Suprapubic skin (tissue), 4 donors: ENCODE data around the gene NKAIN1. TPM values are rescaled to one million over a fixed set of nuclear protein-coding genes. Genes with fewer than 3 reads are reported as not detected.

Experiments
- DNase-seq, 2 donors: peaks; one replicate each; pipeline ENCODE4 v3.0.0-alpha.2; 2019; ENCODE audit warnings: low spot score in 2 of 2
- H3K27ac ChIP-seq: fragments of 200-600 bp; sonication (generic); one replicate; pipeline ENCODE4 v1.5.1; 2019
- H3K27me3 ChIP-seq: fragments of 200-600 bp; sonication (generic); one replicate; pipeline ENCODE4 v1.5.1; 2019
- H3K36me3 ChIP-seq: fragments of 200-600 bp; sonication (generic); one replicate; pipeline ENCODE4 v1.5.1; 2019
- H3K4me1 ChIP-seq: fragments of 200-600 bp; sonication (generic); one replicate; pipeline ENCODE4 v1.5.1; 2019
- H3K4me3 ChIP-seq: fragments of 200-600 bp; sonication (generic); one replicate; pipeline ENCODE4 v1.5.1; 2019; ENCODE audit warnings: mild to moderate bottlenecking
- H3K9me3 ChIP-seq: fragments of 200-600 bp; sonication (generic); one replicate; pipeline ENCODE4 v1.5.1; 2019
- CTCF ChIP-seq, 2 donors: fragments of 200-600 bp in 1 of 2; fragments of 450-650 bp in 1 of 2; sonication (generic) in 1 of 2; IDR thresholded peaks; one replicate each; pipeline ENCODE4 v1.5.1; 2016 to 2019; ENCODE audit warnings: antibody characterized with exemption in 2 of 2, mild to moderate bottlenecking in 1 of 2, moderate library complexity in 1 of 2
- EP300 ChIP-seq: sonication (generic); formaldehyde crosslinking; IDR thresholded peaks from one replicate; pipeline ENCODE4 v1.6.1; 2017; ENCODE audit warnings: antibody characterized with exemption
- POLR2A ChIP-seq, 2 donors: fragments of 450-650 bp; IDR thresholded peaks; one replicate each; pipeline ENCODE4 v1.6.1; 2017; ENCODE audit warnings: antibody characterized with exemption in 2 of 2, mild to moderate bottlenecking in 2 of 2, moderate library complexity in 2 of 2
- POLR2AphosphoS5 ChIP-seq, 3 donors: sonication (generic); formaldehyde crosslinking; IDR thresholded peaks; one replicate each; pipeline ENCODE4 v1.6.1; 2017; ENCODE audit warnings: antibody characterized with exemption in 3 of 3
- WGBS: methylation state at CpG from one replicate; pipeline ENCODE4 v1.1.5; 2018; 5-methylcytosine and 5-hydroxymethylcytosine counted together
- total RNA-seq, 4 donors: library from RNA; depleted of rRNA; stranded (reverse); fragments of >200 nt; gene quantifications; one replicate each; pipeline ENCODE4 v1.1.0, GENCODE V29; 2016

NKAIN1 gene
- total RNA-seq, 4 donors from 2014 or later: 0.64 to 2.5 (median 1.5) TPM

GRCh38 chr1:31234123-31234708 is 5.5 kb downstream of the NKAIN1 start:
- Histone ChIP-seq H3K27ac (no peak overlapping the region), H3K9me3 (no peaks in the 10 kb centered on the region), H3K4me3 (no peak overlapping the region), H3K36me3 (no peaks in the 10 kb centered on the region), H3K4me1 (peaks cover 6% of the 10 kb centered on the region), H3K27me3 (peaks cover 40% of the 10 kb centered on the region)
- no peak for TF ChIP-seq EP300
- no peak for TF ChIP-seq CTCF (IDR thresholded peaks at IDR 0.05)
- no peak for TF ChIP-seq POLR2AphosphoS5 (IDR thresholded peaks at IDR 0.05)
- no peak for TF ChIP-seq POLR2A (IDR thresholded peaks at IDR 0.05)
- no peak for DNase-seq
- 80% methylated on average over 12 of the region's 12 CpGs for WGBS

- H3K27me3 ChIP-seq: peaks cover 25% of the 10 kb centered on the region
- H3K9me3 ChIP-seq: no peaks in the 10 kb centered on the region
- H3K4me1 ChIP-seq: no peaks in the 10 kb centered on the region
- H3K4me3 ChIP-seq: no peak overlapping the region
- H3K36me3 ChIP-seq: no peaks in the 10 kb centered on the region
- 96% methylated on average over 2 of the region's 2 CpGs for WGBS
- DNase-seq: no peak
- TF ChIP-seq CTCF (IDR thresholded peaks at IDR 0.05) (no peak), POLR2AphosphoS5 (IDR thresholded peaks at IDR 0.05) (no peak), POLR2A (IDR thresholded peaks at IDR 0.05) (no peak), EP300 (no peak)
- H3K27ac ChIP-seq: no peak overlapping the region
Measured at GRCh38 chr1:31232689-31233088, 7.0 kb downstream of the NKAIN1 start.

DNA sequence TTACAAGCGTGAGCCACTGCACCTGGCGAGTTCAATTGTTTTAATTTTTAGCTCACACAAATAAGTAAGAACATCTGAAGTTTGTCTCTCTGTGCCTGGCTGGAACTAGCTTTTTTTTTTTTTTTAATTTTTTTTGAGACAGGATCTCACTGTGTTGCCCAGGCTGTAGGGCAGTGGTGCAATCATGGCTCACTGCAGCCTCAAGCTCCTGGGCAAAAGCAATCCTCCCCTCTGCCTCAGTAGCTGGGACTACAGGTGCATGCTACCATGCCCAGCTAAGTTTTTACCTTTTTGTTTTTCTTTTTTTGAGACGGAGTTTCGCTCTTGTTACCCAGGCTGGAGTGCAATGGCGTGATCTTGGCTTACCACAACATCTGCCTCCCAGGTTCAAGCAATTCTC is 7.9 kb downstream of the NKAIN1 start:
- H3K9me3 ChIP-seq: no peaks in the 10 kb centered on the region
- 91% methylated on average over 5 of the region's 5 CpGs for WGBS
- H3K36me3 ChIP-seq: no peaks in the 10 kb centered on the region
- H3K4me3 ChIP-seq: no peak overlapping the region
- H3K27ac ChIP-seq: no peak overlapping the region
- no peak for DNase-seq
- peaks cover 19% of the 10 kb centered on the region for H3K27me3 ChIP-seq
- no peak for TF ChIP-seq POLR2AphosphoS5 (IDR thresholded peaks at IDR 0.05)
- no peak for TF ChIP-seq CTCF (IDR thresholded peaks at IDR 0.05)
- no peaks in the 10 kb centered on the region for H3K4me1 ChIP-seq

DNA sequence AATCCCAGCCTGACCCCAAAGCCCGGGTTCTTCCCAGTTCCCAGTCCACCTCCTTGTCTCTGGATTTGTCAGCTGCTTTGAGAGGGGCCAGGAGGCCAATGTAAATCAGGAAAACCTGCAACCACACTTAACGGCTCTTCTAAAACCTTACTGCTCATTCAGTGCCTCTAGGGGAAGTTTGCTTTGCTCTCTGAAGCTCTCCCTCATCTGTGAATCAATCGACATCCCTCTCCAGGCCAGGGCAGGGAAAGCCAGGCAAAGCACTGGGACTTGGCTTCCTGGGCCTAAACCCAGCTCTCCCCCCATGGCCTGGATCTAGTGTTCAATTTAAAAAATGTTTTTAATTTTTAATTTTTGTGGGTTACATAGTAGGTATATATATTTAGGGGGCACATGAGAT is 9.3 kb downstream of the NKAIN1 start:
- H3K36me3 ChIP-seq: no peaks in the 10 kb centered on the region
- WGBS: 50% methylated on average over 3 of the region's 3 CpGs
- H3K27me3 ChIP-seq: peaks cover 8% of the 10 kb centered on the region
- TF ChIP-seq POLR2A (IDR thresholded peaks at IDR 0.05): no peak
- TF ChIP-seq EP300: no peak
- no peak for TF ChIP-seq POLR2AphosphoS5 (IDR thresholded peaks at IDR 0.05)
- TF ChIP-seq CTCF (IDR thresholded peaks at IDR 0.05): no peak
- no peaks in the 10 kb centered on the region for H3K4me1 ChIP-seq
- no peak for DNase-seq
- H3K9me3 ChIP-seq: no peaks in the 10 kb centered on the region
- H3K4me3 ChIP-seq: no peak overlapping the region
- no peak overlapping the region for H3K27ac ChIP-seq

DNA sequence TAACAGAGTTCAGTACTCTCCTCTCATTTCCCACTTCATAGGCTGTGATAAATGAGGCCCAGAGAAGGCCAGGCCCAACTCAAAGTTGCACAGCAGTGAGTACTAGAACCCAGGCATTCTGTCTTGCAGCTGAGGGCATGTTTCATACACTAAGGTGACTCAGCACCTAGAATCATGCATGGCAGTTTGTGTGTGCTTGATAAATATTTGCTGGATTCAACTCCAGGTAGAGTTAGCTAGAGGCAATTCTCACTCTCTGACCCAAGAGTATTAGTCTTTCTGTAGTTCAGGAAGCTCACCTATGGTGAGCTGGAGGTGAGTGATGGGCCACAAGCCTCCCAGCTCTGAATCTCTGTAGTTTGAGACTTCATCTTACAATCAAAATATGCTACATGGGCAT is 10.7 kb downstream of the NKAIN1 start:
- H3K27ac ChIP-seq: no peak overlapping the region
- H3K4me3 ChIP-seq: no peak overlapping the region
- no peaks in the 10 kb centered on the region for H3K27me3 ChIP-seq
- TF ChIP-seq EP300 (no peak), POLR2AphosphoS5 (IDR thresholded peaks at IDR 0.05) (no peak), CTCF (IDR thresholded peaks at IDR 0.05) (no peak), POLR2A (IDR thresholded peaks at IDR 0.05) (no peak)
- DNase-seq: no peak
- H3K4me1 ChIP-seq: peaks cover 2% of the 10 kb centered on the region
- no peaks in the 10 kb centered on the region for H3K9me3 ChIP-seq
- H3K36me3 ChIP-seq: no peaks in the 10 kb centered on the region
